Fibroblast of skin of abdomen (primary cell): Measurements from ENCODE around the gene TBPL1.

Experiments used
- DNase-seq: peaks from one replicate; pipeline ENCODE4 v3.0.0-alpha.2; 2013

The TBPL1 gene

GRCh38 chr6:133953634-133954415 is 801 bp downstream of the TBPL1 start:
- no peak for DNase-seq

- DNase-seq = no peak
These were observed 1.9 kb downstream of the TBPL1 start for GRCh38 chr6:133954657-133955576.

GRCh38 chr6:133955582-133956415 is 2.8 kb downstream of the TBPL1 start:
- DNase-seq = no peak

DNA sequence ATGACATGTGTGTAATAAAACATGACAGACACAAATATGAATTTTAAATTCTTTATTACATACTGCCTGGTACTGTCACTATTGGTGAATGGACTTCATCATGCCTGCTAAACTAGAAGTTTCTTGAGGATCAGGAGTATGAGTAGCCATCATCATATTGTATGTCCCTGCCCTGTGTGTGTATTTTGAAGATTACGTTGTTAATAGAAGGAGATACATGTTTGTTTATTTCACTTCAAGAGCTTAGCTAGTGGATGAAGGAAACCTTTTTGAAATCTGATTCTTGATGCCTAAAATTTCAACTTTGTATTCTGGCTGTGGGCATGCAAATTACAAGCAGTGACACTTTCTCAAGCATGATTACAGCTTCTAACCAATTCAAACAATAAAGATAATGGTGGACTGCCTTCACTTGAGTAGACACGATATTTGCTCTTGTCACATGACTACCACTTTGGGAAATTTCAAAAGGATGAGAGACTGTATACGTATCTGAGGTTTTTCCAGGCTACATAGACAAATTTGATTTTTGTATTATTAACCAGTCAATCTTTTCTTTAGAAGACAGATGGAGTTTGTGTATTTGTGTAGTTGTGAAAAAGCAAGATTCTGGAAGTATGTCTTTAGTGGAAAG is 3.5 kb downstream of the TBPL1 start:
- DNase-seq = no peak

DNA sequence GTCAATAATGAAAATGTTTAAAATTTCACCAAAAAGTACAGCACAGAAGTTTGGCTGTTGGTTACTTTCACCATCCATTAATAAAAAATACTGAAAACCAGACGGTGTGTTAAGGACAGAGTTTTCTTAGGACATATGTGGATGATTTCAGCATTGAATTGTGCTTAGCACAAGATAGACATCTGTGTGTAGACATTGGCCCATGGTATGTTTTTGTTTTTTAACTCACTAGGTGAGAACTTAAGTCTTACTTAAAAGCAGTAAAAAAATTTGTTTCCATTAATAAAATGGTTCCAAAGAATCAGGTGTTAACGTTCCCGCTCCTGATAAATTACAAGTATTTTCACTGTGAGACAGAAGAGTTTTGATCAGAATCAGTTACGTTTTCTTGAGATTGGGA is 4.2 kb downstream of the TBPL1 start:
- DNase-seq = no peak

DNA sequence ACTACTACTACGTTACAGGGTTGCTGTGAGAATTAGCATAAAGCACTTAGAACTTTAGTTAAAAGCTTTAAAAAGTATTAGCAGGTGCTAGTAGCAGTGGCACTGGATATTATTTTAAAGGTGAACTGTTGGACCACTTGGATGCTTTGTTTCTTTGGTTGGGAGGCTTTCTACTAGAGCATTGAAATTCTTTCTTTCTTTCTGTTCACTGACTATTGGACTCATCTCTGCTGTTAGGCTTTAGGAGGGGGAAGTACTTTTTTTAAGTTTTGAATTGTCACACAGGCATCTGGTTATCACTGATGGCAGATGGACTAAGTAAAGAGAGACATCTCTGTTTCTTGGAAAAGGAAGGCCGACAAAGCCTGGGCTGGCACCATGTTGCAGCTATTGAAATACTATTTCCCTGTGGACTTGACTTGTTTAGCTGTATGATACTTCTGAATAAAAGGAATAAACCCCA is 4.8 kb downstream of the TBPL1 start:
- DNase-seq = no peak

DNA sequence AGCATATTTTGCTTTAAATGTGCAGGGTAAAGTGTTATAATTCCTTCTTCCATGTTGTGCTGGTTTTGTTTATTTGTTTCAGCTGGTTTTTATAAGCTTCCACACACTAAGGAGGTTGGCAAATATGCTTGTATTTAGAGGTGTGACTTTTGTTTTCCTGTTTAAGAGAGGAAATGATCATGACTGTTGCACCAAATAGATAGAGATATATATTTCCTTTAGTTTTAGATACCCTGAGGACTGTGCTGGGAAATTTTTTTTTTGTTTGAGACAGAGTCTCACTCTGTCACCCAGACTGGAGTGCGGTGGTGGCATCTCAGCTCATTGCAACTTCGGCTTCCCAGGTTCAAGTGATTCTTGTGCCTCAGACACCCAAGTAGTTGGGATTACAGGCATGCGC is 5.8 kb downstream of the TBPL1 start:
- DNase-seq = no peak

GRCh38 chr6:133959667-133960368 is 6.8 kb downstream of the TBPL1 start:
- no peak for DNase-seq

- no peak for DNase-seq
These were observed 8.8 kb downstream of the TBPL1 start for GRCh38 chr6:133961831-133962230.

GRCh38 chr6:133964052-133964451 is 11.0 kb downstream of the TBPL1 start:
- DNase-seq = peak; percentile 76

DNA sequence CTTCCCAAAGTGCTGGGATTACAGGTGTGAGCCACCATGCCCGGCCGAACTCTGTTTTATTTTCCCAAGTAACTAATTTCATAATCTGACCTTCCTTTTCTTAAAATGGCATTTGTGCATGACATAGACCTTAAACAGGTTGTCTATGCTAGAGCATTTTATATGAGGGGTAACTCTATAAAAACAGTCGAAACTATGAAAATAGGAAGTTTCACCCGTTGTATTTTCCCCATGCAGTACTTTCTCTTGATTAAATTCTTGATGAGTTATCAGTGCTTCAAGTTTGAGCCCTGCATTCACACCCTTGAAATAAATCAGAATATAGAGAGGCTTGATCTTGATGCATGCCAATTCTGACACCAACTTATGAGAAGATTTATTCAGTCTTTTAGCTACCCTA is 11.7 kb downstream of the TBPL1 start:
- DNase-seq = no peak

GRCh38 chr6:133965817-133966360 is 12.9 kb downstream of the TBPL1 start:
- no peak for DNase-seq

- no peak for DNase-seq
These were observed 13.8 kb downstream of the TBPL1 start for GRCh38 chr6:133966654-133967329.

GRCh38 chr6:133967347-133967746 is 14.3 kb downstream of the TBPL1 start:
- DNase-seq = no peak

DNA sequence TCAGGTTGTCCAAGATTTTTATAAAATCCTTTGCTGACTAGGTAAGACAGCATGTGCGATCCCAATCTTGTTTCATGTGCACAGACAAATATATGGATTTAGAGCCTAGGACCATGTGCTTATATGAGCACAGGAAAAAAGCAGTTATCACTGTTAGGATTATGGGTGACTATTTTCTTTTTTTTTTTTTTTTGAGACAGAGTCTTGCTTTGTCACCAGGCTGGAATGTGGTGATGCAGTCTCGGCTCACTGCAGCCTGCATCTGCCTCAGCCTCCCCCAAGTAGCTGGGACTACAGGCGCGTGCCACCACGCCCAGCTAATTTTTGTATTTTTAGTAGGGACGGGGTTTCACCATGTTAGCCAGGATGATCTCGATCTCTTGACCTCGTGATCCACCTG is 14.8 kb downstream of the TBPL1 start:
- DNase-seq = peak; percentile 64

DNA sequence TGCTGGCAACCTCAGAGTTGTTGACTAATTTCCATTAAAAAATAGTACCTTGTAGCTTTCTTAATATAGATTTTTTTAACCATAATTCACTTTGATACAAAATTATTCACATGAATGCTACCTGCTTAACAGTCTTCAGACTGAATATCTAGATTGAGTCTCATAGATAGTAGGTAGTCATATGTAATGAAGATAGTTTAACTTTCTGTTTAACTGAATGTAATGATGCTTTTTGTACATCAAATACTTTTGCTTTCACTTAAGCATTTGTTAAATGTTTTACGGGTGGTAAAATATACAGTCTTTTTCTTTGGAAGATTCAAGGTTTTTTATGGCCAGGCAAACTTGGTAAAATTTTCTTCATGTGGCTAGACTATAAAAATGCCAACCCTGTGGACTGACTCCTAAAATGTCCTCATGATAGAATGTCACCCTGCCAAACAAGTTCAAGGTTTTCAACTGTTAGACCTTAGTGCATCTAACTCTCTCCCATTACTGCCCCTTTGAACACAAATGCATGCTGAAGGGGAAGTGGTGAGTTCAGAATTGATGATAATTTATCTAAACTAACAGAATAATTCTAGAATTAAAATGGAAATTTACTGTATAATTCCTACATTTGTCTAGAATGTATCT is 16.4 kb downstream of the TBPL1 start:
- no peak for DNase-seq

GRCh38 chr6:133969921-133970295 is 16.9 kb downstream of the TBPL1 start:
- DNase-seq = no peak

GRCh38 chr6:133971861-133972260 is 18.8 kb downstream of the TBPL1 start:
- DNase-seq = no peak

DNA sequence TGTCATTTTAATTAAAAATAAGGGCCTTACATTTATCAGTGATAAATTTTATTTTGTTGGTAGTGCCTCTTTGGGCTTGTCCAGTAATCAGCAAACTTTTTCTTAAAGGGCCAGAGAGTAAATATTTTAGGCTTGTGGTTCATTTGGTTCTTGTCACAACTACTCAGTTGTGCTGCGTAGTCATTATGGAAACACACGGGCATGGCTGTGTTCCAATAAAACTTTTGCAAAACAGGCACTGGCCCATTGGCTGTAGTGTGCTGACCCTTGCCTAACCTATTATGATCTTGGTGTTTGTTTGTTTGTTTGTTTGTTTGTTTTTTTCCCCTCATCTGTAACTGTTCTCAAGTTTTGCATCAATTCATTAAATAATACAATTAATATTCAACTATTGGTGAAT is 19.4 kb downstream of the TBPL1 start:
- no peak for DNase-seq
